ENCODE data around the gene GMDS. TPM values are rescaled to one million over a fixed set of nuclear protein-coding genes. Genes with fewer than 3 reads are reported as not detected.

GMDS gene
- total RNA-seq, 1 experiment from 2014 or later: 27.6 TPM

- no peak overlapping the region for H3K4ac ChIP-seq (ENCODE audit: low read depth, low read length)
- no peaks in the 10 kb centered on the region for H3K9me3 ChIP-seq (ENCODE audit: control insufficient read depth, low read depth, low read length)
- H2BK12ac ChIP-seq (ENCODE audit: insufficient read length, low read depth, low read length): no peak overlapping the region
- no peak overlapping the region for H3T11ph ChIP-seq (ENCODE audit: low read length)
- H3K18ac ChIP-seq (ENCODE audit: insufficient read length, low read depth, low read length): no peak overlapping the region
- no peak overlapping the region for H3K27ac ChIP-seq (ENCODE audit: insufficient read length, low read depth, low read length)
- Mint-ChIP-seq H3K9me3 (no peaks in the 10 kb centered on the region), H3K4me1 (peaks cover 0 to 4% of the 10 kb centered on the region in 2 experiments; a peak in 2 of 4 replicates), H3K27ac (peak overlapping the region in 1 of 3 experiments; percentile 70; a peak in 2 of 7 replicates), H3K36me3 (ENCODE audit: insufficient read depth in 1 of 3, low read depth in 3 of 3) (no peaks in the 10 kb centered on the region), H3K27me3 (ENCODE audit: low read depth) (no peaks in the 10 kb centered on the region), H3K4me3 (no peak overlapping the region)
- no peak overlapping the region for H3K23ac ChIP-seq (ENCODE audit: insufficient read length, low read depth, low read length)
- H2BK15ac ChIP-seq (ENCODE audit: low read depth, low read length): no peak overlapping the region
- no CpG with 5 or more reads among the region's 13 CpGs for WGBS (ENCODE audit: extremely low coverage, insufficient read length, low lambda C conversion rate)
- no peaks in the 10 kb centered on the region for H3K23me2 ChIP-seq (ENCODE audit: insufficient read length, low read depth, low read length, poor library complexity, severe bottlenecking)
- H3K79me2 ChIP-seq (ENCODE audit: insufficient read depth, low read length): no peaks in the 10 kb centered on the region
- no peak overlapping the region for H2BK20ac ChIP-seq (ENCODE audit: low read depth, low read length, poor library complexity, severe bottlenecking)
- H3K4me2 ChIP-seq (ENCODE audit: insufficient read depth, insufficient read length, low read length): no peak overlapping the region
- no peak overlapping the region for H2AK5ac ChIP-seq (ENCODE audit: insufficient read length, low read length)
- H4K91ac ChIP-seq (ENCODE audit: insufficient read length, low read depth, low read length): no peak overlapping the region
- no peaks in the 10 kb centered on the region for H4K20me1 ChIP-seq (ENCODE audit: control insufficient read depth, insufficient read depth, insufficient read length)
- no peak overlapping the region for H2AFZ ChIP-seq (ENCODE audit: low read length)
- TF ChIP-seq CTCF (conservative IDR thresholded peaks at IDR 0.05): no peak
- no peak overlapping the region for H2BK120ac ChIP-seq (ENCODE audit: low read depth, low read length, poor library complexity, severe bottlenecking)
- no peak overlapping the region for H3K9ac ChIP-seq (ENCODE audit: extremely low read depth, insufficient read length, low read length)
- no peak overlapping the region for H2BK5ac ChIP-seq (ENCODE audit: insufficient read length, low read length)
- no peak overlapping the region; the same call in 1 of the 2 replicates for H3K14ac ChIP-seq (ENCODE audit: insufficient read depth, low read length)
- H3K4me1 ChIP-seq (ENCODE audit: insufficient read depth, low read length): no peaks in the 10 kb centered on the region; the same call in 1 of the 2 replicates
- no peak overlapping the region for H4K8ac ChIP-seq (replicated peaks; ENCODE audit: insufficient read length, low read depth, low read length)
- H3K27me3 ChIP-seq (ENCODE audit: insufficient read depth, low read length): no peaks in the 10 kb centered on the region
- no peak for DNase-seq
- H4K5ac ChIP-seq (ENCODE audit: insufficient read length, low read depth, low read length): no peak overlapping the region
- no peak overlapping the region for H3K56ac ChIP-seq (ENCODE audit: insufficient read length, low read depth, low read length)
- no peaks in the 10 kb centered on the region for H3K79me1 ChIP-seq (ENCODE audit: insufficient read depth, low read depth, low read length, poor library complexity, severe bottlenecking)
Measured at GRCh38 chr6:1780251-1780867, 465.0 kb downstream of the GMDS start.
